Spleen (tissue), 11 donors: Measurements from ENCODE around the gene MAP7D2. TPM values are rescaled to one million over a fixed set of nuclear protein-coding genes. Genes with fewer than 3 reads are reported as not detected.

Experiments used
- DNase-seq: peaks from one replicate; pipeline ENCODE4 v3.0.0-alpha.2; 2020
- H3K27ac ChIP-seq, 8 donors: fragments of 200-600 bp; sonication (generic) in 7 of 8; 1 replicate in 4 of 8; 2 replicates in 4 of 8; pipeline versions ENCODE4 v1.5.0 to v1.8.0; 2016 to 2021; ENCODE audit warnings: inconsistent platforms in 4 of 8, mild to moderate bottlenecking in 4 of 8, moderate library complexity in 1 of 8
- H3K27me3 ChIP-seq, 7 donors: fragments of 200-600 bp; sonication (generic) in 6 of 7; replicated peaks in 1 of 7; 1 replicate in 4 of 7; 2 replicates in 3 of 7; pipeline versions ENCODE4 v1.5.0 to v1.8.0; 2016 to 2021; ENCODE audit warnings: inconsistent platforms in 3 of 7, mild to moderate bottlenecking in 1 of 7
- H3K36me3 ChIP-seq, 6 donors: fragments of 200-600 bp; sonication (generic) in 5 of 6; 1 replicate in 4 of 6; 2 replicates in 2 of 6; pipeline versions ENCODE4 v1.5.0 to v1.8.0; 2016 to 2021; ENCODE audit warnings: inconsistent platforms in 2 of 6
- H3K4me1 ChIP-seq, 6 donors: fragments of 200-600 bp; sonication (generic) in 5 of 6; 1 replicate in 3 of 6; 2 replicates in 3 of 6; pipeline versions ENCODE4 v1.5.0 to v1.8.0; 2016 to 2021; ENCODE audit warnings: inconsistent platforms in 3 of 6
- H3K4me3 ChIP-seq, 8 donors: fragments of 200-600 bp; sonication (generic) in 7 of 8; 1 replicate in 4 of 8; 2 replicates in 4 of 8; pipeline versions ENCODE4 v1.5.0 to v1.8.0; 2016 to 2021; ENCODE audit warnings: inconsistent platforms in 4 of 8, mild to moderate bottlenecking in 4 of 8, moderate library complexity in 2 of 8
- H3K9me3 ChIP-seq, 8 donors: fragments of 200-600 bp; sonication (generic) in 7 of 8; 1 replicate in 4 of 8; 2 replicates in 4 of 8; pipeline versions ENCODE4 v1.5.0 to v1.8.0; 2016 to 2021; ENCODE audit warnings: inconsistent platforms in 4 of 8
- POLR2A ChIP-seq, 3 donors: fragments of 450-650 bp; IDR thresholded peaks; one replicate each; pipeline ENCODE4 v1.5.1; 2017; ENCODE audit warnings: antibody characterized with exemption in 3 of 3, mild to moderate bottlenecking in 1 of 3
- POLR2AphosphoS5 ChIP-seq, 3 donors: sonication (generic); formaldehyde crosslinking; IDR thresholded peaks; one replicate each; pipeline ENCODE4 v1.5.1; 2017; ENCODE audit warnings: antibody characterized with exemption in 3 of 3
- WGBS, 5 donors: extraction: QIAGEN DNeasy Blood & Tissue Kit in 3 of 5; methylation state at CpG; one replicate each; pipeline versions ENCODE4 v1.1.5 to v1.1.7; 2013 to 2018; 5-methylcytosine and 5-hydroxymethylcytosine counted together
- intact Hi-C: fragments of 100-400 bp; cut with DNase I; formaldehyde crosslinking; loops from one replicate; pipeline ENCODE4 v1.15.0; 2023; ENCODE audit warnings: low total_unique reads
- polyA plus RNA-seq, 3 donors: library from polyadenylated mRNA; stranded (reverse); fragments of 200-250 nt; gene quantifications; one replicate each; pipeline ENCODE4 v1.2.1, GENCODE V29; 2013
- total RNA-seq, 7 donors: library from RNA; depleted of rRNA in 3 of 7; stranded (reverse); fragments of >200 nt in 3 of 7; fragmentation: NEBNext Ultra II Directional in 4 of 7; extraction: Animal tissue kit (Norgen Biotek cat#: 25700) in 4 of 7; gene quantifications; one replicate each; pipeline versions ENCODE4 v1.1.0 to v1.2.1, GENCODE V29; 2016 to 2021
- TF ChIP-seq, protein P1 (sequence below), 11 experiments: fragments of 200-600 bp in 7 of 11; fragments of 450-650 bp in 4 of 11; sonication (generic) in 4 of 11; IDR thresholded peaks in 8 of 11; conservative IDR thresholded peaks in 3 of 11; 1 replicate in 7 of 11; 2 replicates in 4 of 11; pipeline versions ENCODE4 v1.4.0 to v1.8.0; 2016 to 2021; ENCODE audit warnings: antibody characterized with exemption in 11 of 11, inconsistent platforms in 4 of 11, mild to moderate bottlenecking in 1 of 11
- donor health status: healthy with polysubstance abuse.
- donor health status: DM: no; HTN: no; CAD: no; lungs with moderate emphysema.
- donor health status: DM: no; HTN: no; CAD: no.
- donor health status: Bipolar disorder and iron deficiency.
- donor health status: healthy.
- donor health status: DM: no; HTN: no; CAD: no.
- donor health status: DM: yes; HTN: yes; CAD: no.

MAP7D2 gene
- total and polyA plus RNA-seq, 10 donors = 0.02 to 0.67 (median 0.47) TPM; not detected in 3

DNA sequence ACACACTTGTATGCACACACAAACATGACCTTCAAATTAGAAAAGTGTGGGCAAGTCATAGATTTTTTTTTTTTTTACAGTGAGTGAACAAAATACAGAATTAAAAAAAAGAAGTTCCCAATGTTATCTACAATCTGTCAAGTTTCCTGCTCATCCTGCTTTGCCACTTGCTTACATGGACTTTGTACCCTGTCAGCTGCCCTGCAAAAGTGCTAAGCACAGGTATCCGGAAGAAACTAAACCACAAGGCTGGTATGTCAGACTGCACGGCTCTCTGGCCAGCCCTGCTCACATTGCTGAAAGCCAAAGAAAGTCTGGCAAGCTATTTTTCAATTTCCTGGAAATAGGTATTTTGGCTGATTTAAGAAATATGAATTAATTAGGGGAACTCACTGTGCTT lies 87.0 kb downstream of the MAP7D2 start:
- no peak for DNase-seq
- H3K9me3 ChIP-seq = no peaks in the 10 kb centered on the region
- intact Hi-C loops = no loop called here
- H3K36me3 ChIP-seq = no peaks in the 10 kb centered on the region
- no peaks in the 10 kb centered on the region for H3K4me1 ChIP-seq
- 8 to 48% (median 20%) methylated on average over 2 of the region's 2 CpGs for WGBS, 5 donors
- TF ChIP-seq POLR2AphosphoS5 (IDR thresholded peaks at IDR 0.05) = no peak
- no peak for TF ChIP-seq POLR2A (IDR thresholded peaks at IDR 0.05)
- TF ChIP-seq, protein P1, sequence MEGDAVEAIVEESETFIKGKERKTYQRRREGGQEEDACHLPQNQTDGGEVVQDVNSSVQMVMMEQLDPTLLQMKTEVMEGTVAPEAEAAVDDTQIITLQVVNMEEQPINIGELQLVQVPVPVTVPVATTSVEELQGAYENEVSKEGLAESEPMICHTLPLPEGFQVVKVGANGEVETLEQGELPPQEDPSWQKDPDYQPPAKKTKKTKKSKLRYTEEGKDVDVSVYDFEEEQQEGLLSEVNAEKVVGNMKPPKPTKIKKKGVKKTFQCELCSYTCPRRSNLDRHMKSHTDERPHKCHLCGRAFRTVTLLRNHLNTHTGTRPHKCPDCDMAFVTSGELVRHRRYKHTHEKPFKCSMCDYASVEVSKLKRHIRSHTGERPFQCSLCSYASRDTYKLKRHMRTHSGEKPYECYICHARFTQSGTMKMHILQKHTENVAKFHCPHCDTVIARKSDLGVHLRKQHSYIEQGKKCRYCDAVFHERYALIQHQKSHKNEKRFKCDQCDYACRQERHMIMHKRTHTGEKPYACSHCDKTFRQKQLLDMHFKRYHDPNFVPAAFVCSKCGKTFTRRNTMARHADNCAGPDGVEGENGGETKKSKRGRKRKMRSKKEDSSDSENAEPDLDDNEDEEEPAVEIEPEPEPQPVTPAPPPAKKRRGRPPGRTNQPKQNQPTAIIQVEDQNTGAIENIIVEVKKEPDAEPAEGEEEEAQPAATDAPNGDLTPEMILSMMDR (IDR thresholded peaks at IDR 0.05 in 8 of 11, conservative IDR thresholded peaks at IDR 0.05 in 3 of 11) = no peak
- no peaks in the 10 kb centered on the region for H3K27me3 ChIP-seq
- no peak overlapping the region for H3K4me3 ChIP-seq
- no peak overlapping the region for H3K27ac ChIP-seq

DNA sequence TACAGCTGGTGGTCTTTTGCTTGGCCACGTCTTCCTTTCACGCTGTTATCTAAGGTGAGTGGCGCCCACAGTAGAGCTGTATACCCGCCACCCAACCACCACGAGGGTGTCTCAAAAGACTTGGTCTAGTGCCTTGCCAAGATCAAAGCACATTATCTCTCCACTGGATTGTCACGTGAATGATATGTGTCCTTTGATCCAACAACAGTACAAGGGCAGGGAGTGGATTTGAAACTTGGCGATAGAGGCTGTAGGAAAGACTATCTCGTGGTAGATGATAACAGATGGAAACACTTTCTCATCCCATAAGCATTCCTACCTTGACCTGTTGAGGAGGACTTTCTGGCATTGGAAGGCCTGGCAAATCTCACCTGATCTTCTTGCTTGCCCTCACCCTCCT lies 88.1 kb downstream of the MAP7D2 start:
- intact Hi-C loops = no loop called here
- Histone ChIP-seq H3K4me1 (no peaks in the 10 kb centered on the region), H3K4me3 (no peak overlapping the region), H3K9me3 (no peaks in the 10 kb centered on the region), H3K36me3 (no peaks in the 10 kb centered on the region), H3K27me3 (no peaks in the 10 kb centered on the region), H3K27ac (no peak overlapping the region)
- DNase-seq = no peak
- WGBS, 5 donors = 82 to 93% (median 87%) methylated on average over 8 of the region's 8 CpGs
- TF ChIP-seq, protein P1 (IDR thresholded peaks at IDR 0.05 in 8 of 11, conservative IDR thresholded peaks at IDR 0.05 in 3 of 11) = no peak
- no peak for TF ChIP-seq POLR2AphosphoS5 (IDR thresholded peaks at IDR 0.05)
- no peak for TF ChIP-seq POLR2A (IDR thresholded peaks at IDR 0.05)

DNA sequence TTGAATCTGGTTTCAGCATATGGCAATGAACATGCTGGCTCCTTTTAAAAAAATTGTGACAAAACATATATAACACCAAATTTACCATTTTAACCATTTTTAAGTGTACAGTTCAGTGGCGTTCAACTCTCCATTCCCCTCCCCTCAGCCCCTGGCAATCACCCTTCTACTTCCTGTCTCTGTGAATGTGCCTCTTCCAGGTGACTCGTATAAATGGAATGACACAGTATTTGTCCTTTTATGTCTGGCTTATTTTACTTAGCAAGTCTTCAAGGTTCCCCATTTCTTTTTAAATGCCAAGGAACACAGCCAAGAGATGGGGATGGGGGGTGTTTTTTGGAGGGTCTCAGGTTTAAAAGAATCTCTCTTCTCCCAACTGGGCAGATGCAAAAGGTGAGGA lies 90.4 kb downstream of the MAP7D2 start:
- intact Hi-C loops = no loop called here
- WGBS, 5 donors = 20 to 47% (median 23%) methylated on average over 2 of the region's 2 CpGs

DNA sequence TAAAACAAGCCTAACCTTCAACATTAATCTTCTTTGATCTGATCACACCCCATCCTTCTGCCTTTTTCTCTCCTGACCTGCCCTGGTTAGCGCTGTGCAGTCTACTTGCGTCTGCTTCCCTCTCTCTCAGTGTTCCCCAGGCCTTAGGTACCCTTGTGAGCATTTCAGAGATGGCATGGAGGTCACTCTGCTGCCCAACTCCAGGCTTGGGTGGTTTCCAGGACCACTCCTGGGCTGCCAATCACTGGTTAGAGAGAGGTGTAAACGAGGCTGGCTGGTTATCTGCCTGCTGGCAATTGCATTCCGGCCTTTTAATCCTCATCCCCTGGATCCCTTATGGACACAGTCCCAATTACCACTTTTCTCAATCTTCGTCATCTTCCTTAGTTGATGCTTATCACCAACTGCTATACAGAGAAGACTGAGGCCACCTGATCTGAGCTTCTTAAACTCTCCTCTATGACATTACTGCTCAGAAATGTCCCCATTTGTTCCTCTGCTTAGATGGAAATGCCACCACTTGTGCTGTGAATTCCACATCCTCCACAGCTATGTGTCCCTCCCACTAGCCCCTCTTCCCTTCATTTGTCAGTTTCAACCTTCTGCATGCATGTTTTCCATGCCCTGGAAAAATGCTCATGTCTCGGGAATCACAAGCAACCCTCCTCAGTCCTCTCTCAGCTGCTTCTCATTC lies 96.9 kb downstream of the MAP7D2 start:
- intact Hi-C loops = no loop called here
- no peaks in the 10 kb centered on the region for H3K27me3 ChIP-seq
- WGBS, 5 donors = 78 to 88% (median 85%) methylated on average over 6 of the region's 6 CpGs
- H3K9me3 ChIP-seq = peaks cover 0 to 27% (median 16%) of the 10 kb centered on the region in 8 donors
- no peaks in the 10 kb centered on the region for H3K4me1 ChIP-seq
- H3K4me3 ChIP-seq = no peak overlapping the region
- TF ChIP-seq POLR2A (IDR thresholded peaks at IDR 0.05) = no peak
- TF ChIP-seq, protein P1 (IDR thresholded peaks at IDR 0.05 in 8 of 11, conservative IDR thresholded peaks at IDR 0.05 in 3 of 11) = no peak
- no peak for TF ChIP-seq POLR2AphosphoS5 (IDR thresholded peaks at IDR 0.05)
- no peak for DNase-seq
- H3K27ac ChIP-seq = no peak overlapping the region
- no peaks in the 10 kb centered on the region for H3K36me3 ChIP-seq

More for the DNA sequence above, 90.4 kb downstream of the MAP7D2 start:
- Histone ChIP-seq H3K27ac (no peak overlapping the region), H3K4me1 (no peaks in the 10 kb centered on the region), H3K36me3 (no peaks in the 10 kb centered on the region), H3K9me3 (no peaks in the 10 kb centered on the region), H3K4me3 (no peak overlapping the region), H3K27me3 (no peaks in the 10 kb centered on the region)
- TF ChIP-seq POLR2A (IDR thresholded peaks at IDR 0.05) (no peak), POLR2AphosphoS5 (IDR thresholded peaks at IDR 0.05) (no peak)
- TF ChIP-seq, protein P1 (IDR thresholded peaks at IDR 0.05 in 8 of 11, conservative IDR thresholded peaks at IDR 0.05 in 3 of 11) = no peak
- DNase-seq = no peak
